HEK293T (cell line): ENCODE measurements around the gene EBNA1BP2.

Source experiments
- FOXK2 ChIP-seq: fragments of 450-650 bp; IDR thresholded peaks from 2 replicates; pipeline ENCODE4 v1.6.1; 2016; ENCODE audit warnings: mild to moderate bottlenecking
- FOXM1 ChIP-seq: fragments of 450-650 bp; IDR thresholded peaks from 2 replicates; pipeline ENCODE4 v1.6.1; 2017; ENCODE audit warnings: mild to moderate bottlenecking, borderline replicate concordance
- L3MBTL2 ChIP-seq: fragments of 450-650 bp; conservative IDR thresholded peaks from 2 replicates; pipeline ENCODE4 v1.6.1; 2016; ENCODE audit warnings: mild to moderate bottlenecking
- NFRKB ChIP-seq: fragments of 450-650 bp; IDR thresholded peaks from 2 replicates; pipeline ENCODE4 v1.6.1; 2016; ENCODE audit warnings: mild to moderate bottlenecking, moderate library complexity

- TF ChIP-seq FOXM1 (no peak), NFRKB (no peak), L3MBTL2 (no peak), FOXK2 (no peak)
These were observed 22.2 kb downstream of the EBNA1BP2 start for GRCh38 chr1:43149889-43150288.
